Endodermal cell (in vitro differentiated cells): Measurements from ENCODE around the gene TXNL4B. TPM values are rescaled to one million over a fixed set of nuclear protein-coding genes. Genes with fewer than 3 reads are reported as not detected.
"Not testable (repeated sequence)": the region's sequence is repeated elsewhere in the genome, so short reads cannot be mapped to it uniquely, and the experiment has no call there.

ENCODE experiments used
- DNase-seq: peaks from one replicate; pipeline ENCODE4 v3.0.0-alpha.2; 2017
- H3K27ac ChIP-seq: 2 replicates; pipeline ENCODE4 v1.5.1; 2013; ENCODE audit warnings: mild to moderate bottlenecking, low read depth, low read length, moderate library complexity
- H3K27me3 ChIP-seq: 2 replicates; pipeline ENCODE4 v1.6.1; 2013; ENCODE audit warnings: mild to moderate bottlenecking, low read length, moderate library complexity; ENCODE audit not compliant: insufficient read depth, control insufficient read depth, poor library complexity, severe bottlenecking
- H3K36me3 ChIP-seq: 2 replicates; pipeline ENCODE4 v1.7.0; 2013; ENCODE audit warnings: mild to moderate bottlenecking, low read length, moderate library complexity; ENCODE audit not compliant: control insufficient read depth, insufficient read depth
- H3K4me1 ChIP-seq: one replicate; pipeline ENCODE4 v1.7.0; 2013; ENCODE audit warnings: low read length; ENCODE audit not compliant: control insufficient read depth, insufficient read depth
- H3K4me3 ChIP-seq: 2 replicates; pipeline ENCODE4 v1.5.1; 2013; ENCODE audit warnings: mild to moderate bottlenecking, low read length, moderate library complexity
- H3K9ac ChIP-seq: 2 replicates; pipeline ENCODE4 v1.6.1; 2013; ENCODE audit warnings: mild to moderate bottlenecking, low read length, moderate library complexity; ENCODE audit not compliant: poor library complexity, severe bottlenecking; ENCODE audit errors: extremely low read depth
- H3K9me3 ChIP-seq: 2 replicates; pipeline ENCODE4 v1.6.1; 2013; ENCODE audit warnings: mild to moderate bottlenecking, low read length, moderate library complexity; ENCODE audit not compliant: control insufficient read depth
- H3K27ac Mint-ChIP-seq: 2 replicates; pipeline ENCODE4 v1.8.0; 2020; ENCODE audit warnings: mixed read lengths
- H3K27me3 Mint-ChIP-seq: 2 replicates; pipeline ENCODE4 v1.8.0; 2021; ENCODE audit warnings: mild to moderate bottlenecking, mixed read lengths; ENCODE audit not compliant: insufficient read depth
- H3K36me3 Mint-ChIP-seq: 2 replicates; pipeline ENCODE4 v1.8.0; 2020; ENCODE audit warnings: low read depth, mixed read lengths
- H3K4me1 Mint-ChIP-seq: 2 replicates; pipeline ENCODE4 v1.8.0; 2020; ENCODE audit warnings: mixed read lengths
- H3K4me3 Mint-ChIP-seq: 2 replicates; pipeline ENCODE4 v1.8.0; 2020; ENCODE audit warnings: mild to moderate bottlenecking, moderate library complexity, mixed read lengths
- H3K9me3 Mint-ChIP-seq: 2 replicates; pipeline ENCODE4 v1.8.0; 2020; ENCODE audit warnings: mild to moderate bottlenecking, mixed read lengths
- CTCF ChIP-seq: fragments of 200-600 bp; sonication (generic); conservative IDR thresholded peaks from 2 replicates; pipeline ENCODE4 v1.5.0; 2021; ENCODE audit warnings: antibody characterized with exemption, mild to moderate bottlenecking
- WGBS, 2 experiments: methylation state at CpG; one replicate each; pipeline versions ENCODE4 v1.1.5 to v1.1.7; 2013; ENCODE audit warnings: missing lambda C conversion rate in 2 of 2, mixed read lengths in 1 of 2; ENCODE audit not compliant: insufficient coverage in 1 of 2, insufficient read length in 1 of 2; 5-methylcytosine and 5-hydroxymethylcytosine counted together
- total RNA-seq, 2 donors: library from RNA; stranded (reverse); fragmentation: NEBNext Ultra II Directional in 1 of 2; extraction: Animal tissue kit (Norgen Biotek cat#: 25700) in 1 of 2; gene quantifications; 2 replicates in 1 of 2; 3 replicates in 1 of 2; pipeline ENCODE4 v1.2.1, GENCODE V29; 2021

The TXNL4B gene
- total RNA-seq, 2 donors from 2014 or later = 10.6 to 13.1 TPM

GRCh38 chr16:72084445-72084844 is 9.0 kb downstream of the TXNL4B start:
- Mint-ChIP-seq H3K27me3 (no peaks in the 10 kb centered on the region), H3K36me3 (peaks cover 50% of the 10 kb centered on the region), H3K4me3 (no peak overlapping the region), H3K27ac (no peak overlapping the region), H3K4me1 (no peaks in the 10 kb centered on the region), H3K9me3 (peaks cover 17% of the 10 kb centered on the region)
- Histone ChIP-seq H3K4me1 (no peaks in the 10 kb centered on the region), H3K9ac (no peak overlapping the region), H3K27me3 (no peaks in the 10 kb centered on the region), H3K27ac (no peak overlapping the region), H3K9me3 (peaks cover 29% of the 10 kb centered on the region), H3K4me3 (no peak overlapping the region), H3K36me3 (peaks cover 53% of the 10 kb centered on the region)
- 94% methylated on average over 10 of the region's 10 CpGs for WGBS, 2 experiments
- no peak for DNase-seq
- no peak for TF ChIP-seq CTCF

- H3K36me3 ChIP-seq = peaks cover 47% of the 10 kb centered on the region
- no peaks in the 10 kb centered on the region for H3K4me1 ChIP-seq
- 62 to 67% methylated on average over 3 of the region's 3 CpGs for WGBS, 2 experiments
- Mint-ChIP-seq H3K4me1 (no peaks in the 10 kb centered on the region), H3K27ac (no peak overlapping the region), H3K27me3 (no peaks in the 10 kb centered on the region), H3K9me3 (peaks cover 17% of the 10 kb centered on the region), H3K36me3 (peaks cover 45% of the 10 kb centered on the region), H3K4me3 (no peak overlapping the region)
- H3K27me3 ChIP-seq = no peaks in the 10 kb centered on the region
- H3K27ac ChIP-seq = no peak overlapping the region
- no peak overlapping the region for H3K9ac ChIP-seq
- no peak for TF ChIP-seq CTCF
- peaks cover 29% of the 10 kb centered on the region for H3K9me3 ChIP-seq
- DNase-seq = no peak
- H3K4me3 ChIP-seq = no peak overlapping the region
Observed at GRCh38 chr16:72083778-72084404, 9.5 kb downstream of the TXNL4B start.

GRCh38 chr16:72076991-72077706 is 16.3 kb downstream of the TXNL4B start:
- H3K27me3 ChIP-seq, H3K9ac ChIP-seq, H3K27me3 Mint-ChIP-seq, H3K9me3 ChIP-seq, H3K36me3 Mint-ChIP-seq, H3K4me3 Mint-ChIP-seq, H3K27ac ChIP-seq, H3K36me3 ChIP-seq, H3K27ac Mint-ChIP-seq, DNase-seq, H3K9me3 Mint-ChIP-seq, H3K4me1 ChIP-seq, H3K4me3 ChIP-seq: not testable (repeated sequence)
- 86% methylated on average over 1 of the region's 5 CpGs; no CpG with 5 or more reads in 1 of the 2 experiments for WGBS, 2 experiments
- H3K4me1 Mint-ChIP-seq = peaks cover 24% of the 10 kb centered on the region

GRCh38 chr16:72075067-72075466 is 18.4 kb downstream of the TXNL4B start:
- H3K4me3 ChIP-seq, H3K9ac ChIP-seq, H3K9me3 ChIP-seq, H3K9me3 Mint-ChIP-seq, H3K4me1 ChIP-seq, H3K27me3 Mint-ChIP-seq, H3K27me3 ChIP-seq, DNase-seq, H3K36me3 ChIP-seq, H3K4me3 Mint-ChIP-seq, H3K27ac ChIP-seq, H3K27ac Mint-ChIP-seq, H3K36me3 Mint-ChIP-seq: not testable (repeated sequence)
- H3K4me1 Mint-ChIP-seq = peaks cover 24% of the 10 kb centered on the region
- 65% methylated on average over 2 of the region's 6 CpGs; no CpG with 5 or more reads in 1 of the 2 experiments for WGBS, 2 experiments
